GM12864 (cell line): ENCODE data around the gene ELF5.

Experiments
- DNase-seq: peaks from one replicate; pipeline ENCODE4 v3.0.0-alpha.2; 2011; ENCODE audit warnings: low read depth
- H3K4me3 ChIP-seq: 2 replicates; pipeline ENCODE4 v1.5.1; 2011; ENCODE audit warnings: mild to moderate bottlenecking, low read depth, low read length, control low read depth
- CTCF ChIP-seq: IDR thresholded peaks from 2 replicates; pipeline ENCODE4 v1.5.1; 2011; ENCODE audit warnings: low read depth, mild to moderate bottlenecking, moderate library complexity, low read length, control low read depth, inconsistent platforms; ENCODE audit errors: missing control alignments

Gene ELF5

GRCh38 chr11:34507156-34507555 lies 6.4 kb downstream of the ELF5 start:
- DNase-seq, result no peak

GRCh38 chr11:34505874-34506273 lies 7.7 kb downstream of the ELF5 start:
- DNase-seq, result no peak
- no peak for TF ChIP-seq CTCF
- no peak overlapping the region for H3K4me3 ChIP-seq

More at GRCh38 chr11:34507156-34507555, 6.4 kb downstream of the ELF5 start:
- H3K4me3 ChIP-seq, result no peak overlapping the region
- TF ChIP-seq CTCF, result no peak

GRCh38 chr11:34502949-34503348 lies 10.6 kb downstream of the ELF5 start:
- no peak overlapping the region for H3K4me3 ChIP-seq
- DNase-seq, result no peak
- TF ChIP-seq CTCF, result no peak

- H3K4me3 ChIP-seq, result no peak overlapping the region
- no peak for DNase-seq
- TF ChIP-seq CTCF, result no peak
These were observed 11.6 kb downstream of the ELF5 start for GRCh38 chr11:34501949-34502348.

- H3K4me3 ChIP-seq, result no peak overlapping the region
- no peak for DNase-seq
- no peak for TF ChIP-seq CTCF
These were observed 12.1 kb downstream of the ELF5 start for GRCh38 chr11:34501500-34501899.

- H3K4me3 ChIP-seq, result no peak overlapping the region
- TF ChIP-seq CTCF, result no peak
- no peak for DNase-seq
These were observed 13.7 kb downstream of the ELF5 start for GRCh38 chr11:34499719-34500500.
